Measurements from ENCODE around the gene TNNT2.

TNNT2 gene

GRCh38 chr1:201376464-201377374 lies 761 bp downstream of the TNNT2 start:
- DNase-seq (ENCODE audit: low read depth, low spot score), result no peak

- DNase-seq (ENCODE audit: low read depth, low spot score), result no peak
Measured at GRCh38 chr1:201376107-201376463, 1.4 kb downstream of the TNNT2 start.

GRCh38 chr1:201375169-201375568 lies 2.3 kb downstream of the TNNT2 start:
- no peak for DNase-seq (ENCODE audit: low read depth, low spot score)

- no peak for DNase-seq (ENCODE audit: low read depth, low spot score)
Measured at GRCh38 chr1:201374364-201374763, 3.1 kb downstream of the TNNT2 start.

GRCh38 chr1:201371792-201372191 lies 5.7 kb downstream of the TNNT2 start:
- DNase-seq (ENCODE audit: low read depth, low spot score), result no peak

- no peak for DNase-seq (ENCODE audit: low read depth, low spot score)
Measured at GRCh38 chr1:201371276-201371675, 6.2 kb downstream of the TNNT2 start.

- no peak for DNase-seq (ENCODE audit: low read depth, low spot score)
Measured at GRCh38 chr1:201370500-201370899, 7.0 kb downstream of the TNNT2 start.

- no peak for DNase-seq (ENCODE audit: low read depth, low spot score)
Measured at GRCh38 chr1:201369209-201369608, 8.3 kb downstream of the TNNT2 start.

- DNase-seq (ENCODE audit: low read depth, low spot score), result no peak
Measured at GRCh38 chr1:201366696-201367095, 10.8 kb downstream of the TNNT2 start.

GRCh38 chr1:201365251-201365650 lies 12.2 kb downstream of the TNNT2 start:
- no peak for DNase-seq (ENCODE audit: low read depth, low spot score)

GRCh38 chr1:201364808-201365105 lies 12.7 kb downstream of the TNNT2 start:
- no peak for DNase-seq (ENCODE audit: low read depth, low spot score)

- DNase-seq (ENCODE audit: low read depth, low spot score), result no peak
Measured at GRCh38 chr1:201363467-201363866, 14.0 kb downstream of the TNNT2 start.

GRCh38 chr1:201362906-201363305 lies 14.6 kb downstream of the TNNT2 start:
- no peak for DNase-seq (ENCODE audit: low read depth, low spot score)

GRCh38 chr1:201361652-201362504 lies 15.6 kb downstream of the TNNT2 start:
- no peak for DNase-seq (ENCODE audit: low read depth, low spot score)

- no peak for DNase-seq (ENCODE audit: low read depth, low spot score)
Measured at GRCh38 chr1:201360901-201361651, 16.4 kb downstream of the TNNT2 start.

GRCh38 chr1:201360486-201360885 lies 17.0 kb downstream of the TNNT2 start:
- DNase-seq (ENCODE audit: low read depth, low spot score), result no peak

GRCh38 chr1:201359873-201360210 lies 17.6 kb downstream of the TNNT2 start:
- DNase-seq (ENCODE audit: low read depth, low spot score), result no peak

GRCh38 chr1:201359031-201359872 lies 18.2 kb downstream of the TNNT2 start:
- DNase-seq (ENCODE audit: low read depth, low spot score), result no peak

GRCh38 chr1:201358596-201358995 lies 18.9 kb downstream of the TNNT2 start:
- DNase-seq (ENCODE audit: low read depth, low spot score), result no peak

GRCh38 chr1:201357636-201358348 lies 19.7 kb downstream of the TNNT2 start:
- DNase-seq (ENCODE audit: low read depth, low spot score), result no peak

- no peak for DNase-seq (ENCODE audit: low read depth, low spot score)
Measured at GRCh38 chr1:201357211-201357610, 20.3 kb downstream of the TNNT2 start.
